ENCODE data around the gene IL22RA2. TPM values are rescaled to one million over a fixed set of nuclear protein-coding genes. Genes with fewer than 3 reads are reported as not detected.

IL22RA2 gene
- total RNA-seq, 1 donor from 2014 or later: not detected

- DNase-seq (no peak), ATAC-seq (ENCODE audit: low read depth) (no peak)
- Mint-ChIP-seq H3K4me1 (peaks cover 44% of the 10 kb centered on the region), H3K27me3 (no peaks in the 10 kb centered on the region), H3K4me3 (no peak overlapping the region), H3K27ac (no peak overlapping the region), H3K9me3 (peaks cover 7% of the 10 kb centered on the region), H3K36me3 (ENCODE audit: low read depth) (peaks cover 5% of the 10 kb centered on the region)
- CTCF ChIA-PET: interaction anchor here (0.6 to 1.1 kb wide), 3 partner anchors 9 to 46 kb away, joined by 3 read pairs; no protein-coding TSS in a partner anchor
- TF ChIP-seq, protein P1, sequence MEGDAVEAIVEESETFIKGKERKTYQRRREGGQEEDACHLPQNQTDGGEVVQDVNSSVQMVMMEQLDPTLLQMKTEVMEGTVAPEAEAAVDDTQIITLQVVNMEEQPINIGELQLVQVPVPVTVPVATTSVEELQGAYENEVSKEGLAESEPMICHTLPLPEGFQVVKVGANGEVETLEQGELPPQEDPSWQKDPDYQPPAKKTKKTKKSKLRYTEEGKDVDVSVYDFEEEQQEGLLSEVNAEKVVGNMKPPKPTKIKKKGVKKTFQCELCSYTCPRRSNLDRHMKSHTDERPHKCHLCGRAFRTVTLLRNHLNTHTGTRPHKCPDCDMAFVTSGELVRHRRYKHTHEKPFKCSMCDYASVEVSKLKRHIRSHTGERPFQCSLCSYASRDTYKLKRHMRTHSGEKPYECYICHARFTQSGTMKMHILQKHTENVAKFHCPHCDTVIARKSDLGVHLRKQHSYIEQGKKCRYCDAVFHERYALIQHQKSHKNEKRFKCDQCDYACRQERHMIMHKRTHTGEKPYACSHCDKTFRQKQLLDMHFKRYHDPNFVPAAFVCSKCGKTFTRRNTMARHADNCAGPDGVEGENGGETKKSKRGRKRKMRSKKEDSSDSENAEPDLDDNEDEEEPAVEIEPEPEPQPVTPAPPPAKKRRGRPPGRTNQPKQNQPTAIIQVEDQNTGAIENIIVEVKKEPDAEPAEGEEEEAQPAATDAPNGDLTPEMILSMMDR (IDR thresholded peaks at IDR 0.05): no peak
- POLR2A ChIA-PET: interaction anchor here (0.7 kb wide), 1 partner anchor 20 kb away, joined by 4 read pairs; no protein-coding TSS in a partner anchor
- intact Hi-C loops (cut with micrococcal nuclease): no loop called here
These were observed 50.4 kb downstream of the IL22RA2 start for GRCh38 chr6:137123078-137123477.

DNA sequence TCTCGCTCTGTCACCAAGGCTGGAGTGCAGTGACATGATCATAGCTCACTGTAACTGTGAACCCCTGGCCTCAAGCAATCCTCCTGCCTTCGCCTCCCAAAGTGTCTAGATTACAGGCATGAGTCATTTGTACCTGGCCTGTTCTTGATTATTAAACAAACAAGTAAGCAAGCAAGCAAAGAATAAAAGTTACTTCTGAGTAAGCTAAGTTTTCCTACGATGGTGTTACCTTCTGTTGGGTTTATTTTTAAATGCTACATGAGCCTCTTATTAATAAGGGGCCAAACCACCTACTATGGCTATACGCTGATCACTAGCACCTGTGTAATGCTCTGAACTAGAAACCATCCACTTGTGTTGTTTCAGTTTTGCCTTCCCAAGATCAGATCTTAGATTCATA is 50.8 kb downstream of the IL22RA2 start:
- intact Hi-C loops (cut with micrococcal nuclease): no loop called here
- Mint-ChIP-seq H3K27ac (peak overlapping the region; percentile 50), H3K27me3 (no peaks in the 10 kb centered on the region), H3K36me3 (ENCODE audit: low read depth) (peaks cover 5% of the 10 kb centered on the region), H3K4me3 (no peak overlapping the region), H3K4me1 (peaks cover 44% of the 10 kb centered on the region), H3K9me3 (peaks cover 7% of the 10 kb centered on the region)
- TF ChIP-seq, protein P1 (IDR thresholded peaks at IDR 0.05): no peak
- ATAC-seq (ENCODE audit: low read depth) (no peak), DNase-seq (no peak)
- POLR2A ChIA-PET: interaction anchor here (0.6 to 2.1 kb wide), 3 partner anchors 20 to 87 kb away, joined by 4 to 7 read pairs (median 4); no protein-coding TSS in a partner anchor
- CTCF ChIA-PET: interaction anchor here (0.6 to 1.1 kb wide), 3 partner anchors 9 to 46 kb away, joined by 3 read pairs; no protein-coding TSS in a partner anchor

- ChIA-PET POLR2A (interaction anchor here (1.3 to 2.1 kb wide), 5 partner anchors 15 to 45 kb away, joined by 4 to 14 read pairs (median 7); no protein-coding TSS in a partner anchor), CTCF (interaction anchor here (0.7 to 2.3 kb wide), 7 partner anchors 12 to 45 kb away, joined by 3 to 11 read pairs (median 8); no protein-coding TSS in a partner anchor)
- Mint-ChIP-seq H3K4me3 (peak overlapping the region; percentile 70), H3K9me3 (peaks cover 7% of the 10 kb centered on the region), H3K27ac (peak overlapping the region; percentile 91), H3K27me3 (no peaks in the 10 kb centered on the region), H3K4me1 (peaks cover 44% of the 10 kb centered on the region), H3K36me3 (ENCODE audit: low read depth) (peaks cover 5% of the 10 kb centered on the region)
- intact Hi-C loops (cut with micrococcal nuclease): loop anchor here (1.0 kb wide), 1 partner anchor 18 kb away; no protein-coding TSS in a partner anchor
- TF ChIP-seq, protein P1 (IDR thresholded peaks at IDR 0.05): no peak
- DNase-seq (no peak), ATAC-seq (ENCODE audit: low read depth) (peak; percentile 58)
These were observed 51.9 kb downstream of the IL22RA2 start for GRCh38 chr6:137121401-137121997.

DNA sequence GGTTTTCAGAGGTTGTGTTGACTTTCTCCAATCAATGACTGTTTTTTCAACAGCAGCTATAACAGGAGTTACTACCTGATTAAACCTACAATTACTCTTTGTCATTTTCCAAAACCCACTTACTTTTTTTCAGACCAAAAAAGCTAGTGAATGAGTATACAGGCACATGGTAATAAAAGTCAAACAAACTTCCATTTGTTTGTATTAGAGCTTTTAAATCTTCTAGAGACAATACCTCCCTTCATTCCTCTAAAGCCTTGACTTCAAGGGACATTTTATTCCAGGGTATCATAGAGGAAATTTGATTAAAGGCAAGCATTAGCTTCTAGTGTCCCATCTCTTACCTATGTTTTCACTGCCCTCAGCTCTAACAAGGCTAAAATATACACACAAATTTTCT is 52.7 kb downstream of the IL22RA2 start:
- Mint-ChIP-seq H3K4me1 (peaks cover 44% of the 10 kb centered on the region), H3K27me3 (no peaks in the 10 kb centered on the region), H3K4me3 (no peak overlapping the region), H3K9me3 (peaks cover 5% of the 10 kb centered on the region), H3K27ac (peak overlapping the region; percentile 91), H3K36me3 (ENCODE audit: low read depth) (peaks cover 5% of the 10 kb centered on the region)
- intact Hi-C loops (cut with micrococcal nuclease): loop anchor here (1.0 kb wide), 1 partner anchor 17 kb away; no protein-coding TSS in a partner anchor
- DNase-seq: no peak
- ChIA-PET POLR2A (interaction anchor here (0.7 to 2.1 kb wide), 6 partner anchors 14 to 92 kb away, joined by 3 to 14 read pairs (median 6); no protein-coding TSS in a partner anchor), CTCF (interaction anchor here (0.7 to 2.3 kb wide), 8 partner anchors 8 to 45 kb away, joined by 3 to 11 read pairs (median 6); no protein-coding TSS in a partner anchor)
- ATAC-seq (ENCODE audit: low read depth): no peak
- TF ChIP-seq, protein P1 (IDR thresholded peaks at IDR 0.05): no peak

Measured in activated B cell treated with CpG ODN at 0.5 μM for 24 hours (primary cell).